ENCODE data around the gene PIP4P1.

DNA sequence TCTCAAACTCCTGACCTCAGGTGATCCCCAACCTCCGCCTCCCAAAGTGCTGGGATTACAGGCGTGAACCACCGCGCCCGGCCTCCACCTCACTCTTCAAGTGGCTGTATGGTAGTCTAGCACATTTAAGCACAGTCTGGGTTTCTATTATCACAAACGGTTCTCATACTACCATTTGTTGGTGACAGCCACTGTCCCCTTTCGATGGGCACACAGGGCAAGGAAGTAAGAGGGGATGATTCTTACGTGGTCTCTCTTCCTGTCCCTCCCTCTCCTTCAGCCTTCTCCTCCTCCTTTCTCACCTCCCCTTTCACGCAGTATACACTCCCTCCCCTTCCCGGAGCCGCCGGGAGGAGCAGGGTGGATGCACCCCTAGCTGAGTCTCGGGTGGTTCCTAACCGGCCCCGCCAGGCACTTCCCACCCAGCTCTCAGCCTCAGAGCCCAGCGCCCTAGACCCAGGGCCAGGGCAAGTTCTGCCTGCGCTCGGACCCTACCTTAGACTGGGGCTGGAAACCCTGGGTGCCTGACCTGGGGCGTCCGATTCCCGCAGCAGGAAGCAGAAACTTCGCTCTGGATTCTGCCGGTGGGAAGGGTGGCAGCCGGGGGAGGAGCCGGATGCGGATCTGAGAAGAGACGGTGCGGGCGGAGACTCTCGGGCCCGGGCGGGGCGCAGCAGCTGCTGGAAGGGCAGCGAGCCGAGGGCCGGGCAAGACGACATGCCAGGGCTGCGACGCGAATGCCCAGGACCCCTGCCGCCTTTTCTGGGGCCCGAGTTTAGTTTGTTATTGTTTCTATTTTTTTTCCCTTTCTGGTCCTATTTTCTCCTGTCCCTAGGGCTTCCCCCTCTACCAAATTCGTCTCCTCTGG, 48.1 kb downstream of the PIP4P1 start, which contains the start of gene TEP1:
- TF ChIP-seq, protein P1, sequence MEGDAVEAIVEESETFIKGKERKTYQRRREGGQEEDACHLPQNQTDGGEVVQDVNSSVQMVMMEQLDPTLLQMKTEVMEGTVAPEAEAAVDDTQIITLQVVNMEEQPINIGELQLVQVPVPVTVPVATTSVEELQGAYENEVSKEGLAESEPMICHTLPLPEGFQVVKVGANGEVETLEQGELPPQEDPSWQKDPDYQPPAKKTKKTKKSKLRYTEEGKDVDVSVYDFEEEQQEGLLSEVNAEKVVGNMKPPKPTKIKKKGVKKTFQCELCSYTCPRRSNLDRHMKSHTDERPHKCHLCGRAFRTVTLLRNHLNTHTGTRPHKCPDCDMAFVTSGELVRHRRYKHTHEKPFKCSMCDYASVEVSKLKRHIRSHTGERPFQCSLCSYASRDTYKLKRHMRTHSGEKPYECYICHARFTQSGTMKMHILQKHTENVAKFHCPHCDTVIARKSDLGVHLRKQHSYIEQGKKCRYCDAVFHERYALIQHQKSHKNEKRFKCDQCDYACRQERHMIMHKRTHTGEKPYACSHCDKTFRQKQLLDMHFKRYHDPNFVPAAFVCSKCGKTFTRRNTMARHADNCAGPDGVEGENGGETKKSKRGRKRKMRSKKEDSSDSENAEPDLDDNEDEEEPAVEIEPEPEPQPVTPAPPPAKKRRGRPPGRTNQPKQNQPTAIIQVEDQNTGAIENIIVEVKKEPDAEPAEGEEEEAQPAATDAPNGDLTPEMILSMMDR (IDR thresholded peaks at IDR 0.05; ENCODE audit: low read depth, low read length, poor library complexity, severe bottlenecking) = no peak
- no peak for TF ChIP-seq EZH2phosphoT487 (IDR thresholded peaks at IDR 0.05; ENCODE audit: borderline replicate concordance, low read length)
